Body of pancreas (tissue), 4 donors: ENCODE data around the gene RAPGEF5. TPM values are rescaled to one million over a fixed set of nuclear protein-coding genes. Genes with fewer than 3 reads are reported as not detected.

ENCODE experiments used
- ATAC-seq: fragments of 150-250 bp; one replicate; pipeline ENCODE4 v1.9.1; 2016
- DNase-seq, 4 donors: peaks; one replicate each; pipeline ENCODE4 v3.0.0-alpha.2; 2019
- H3K27ac ChIP-seq, 4 donors: fragments of 200-600 bp; sonication (generic); 1 replicate in 3 of 4; 2 replicates in 1 of 4; pipeline versions ENCODE4 v1.5.1 to v1.6.1; 2016 to 2019; ENCODE audit warnings: mild to moderate bottlenecking in 1 of 4, mixed read lengths in 1 of 4, moderate library complexity in 1 of 4
- H3K27me3 ChIP-seq, 2 donors: fragments of 200-600 bp; sonication (generic); one replicate each; pipeline ENCODE4 v1.6.0; 2016; ENCODE audit warnings: mild to moderate bottlenecking in 1 of 2
- H3K36me3 ChIP-seq, 2 donors: fragments of 200-600 bp; sonication (generic); replicated peaks in 1 of 2; 2 replicates each; pipeline ENCODE4 v1.5.1; 2016; ENCODE audit warnings: low read depth in 2 of 2; ENCODE audit not compliant: insufficient read depth in 1 of 2
- H3K4me1 ChIP-seq: fragments of 200-600 bp; sonication (generic); one replicate; pipeline ENCODE4 v1.6.0; 2016
- H3K4me3 ChIP-seq, 2 donors: fragments of 200-600 bp; sonication (generic); 1 replicate in 1 of 2; 2 replicates in 1 of 2; pipeline ENCODE4 v1.5.1; 2016 to 2019
- H3K9me3 ChIP-seq, 3 donors: fragments of 200-600 bp; sonication (generic); 1 replicate in 2 of 3; 2 replicates in 1 of 3; pipeline ENCODE4 v1.5.1; 2016
- POLR2A ChIP-seq, 3 donors: fragments of 450-650 bp; IDR thresholded peaks; one replicate each; pipeline ENCODE4 v1.6.1; 2016; ENCODE audit warnings: antibody characterized with exemption in 3 of 3, mild to moderate bottlenecking in 2 of 3
- WGBS, 2 donors: methylation state at CpG; one replicate each; pipeline ENCODE4 v1.1.5; 2017; 5-methylcytosine and 5-hydroxymethylcytosine counted together
- intact Hi-C: fragments of 100-400 bp; cut with DNase I; formaldehyde crosslinking; loops from one replicate; pipeline ENCODE4 v1.15.1; 2023
- total RNA-seq, 2 donors: library from RNA; depleted of rRNA; stranded (reverse); fragments of >200 nt; gene quantifications; one replicate each; pipeline ENCODE4 v1.1.0, GENCODE V29; 2016
- TF ChIP-seq, protein P1 (sequence below), 7 experiments: fragments of 450-650 bp in 4 of 7; fragments of 200-600 bp in 3 of 7; sonication (generic) in 3 of 7; IDR thresholded peaks; one replicate each; pipeline ENCODE4 v1.5.1; 2016 to 2019; ENCODE audit warnings: antibody characterized with exemption in 7 of 7

The RAPGEF5 gene
- total RNA-seq, 2 donors from 2014 or later: 68.0 to 151 TPM

DNA sequence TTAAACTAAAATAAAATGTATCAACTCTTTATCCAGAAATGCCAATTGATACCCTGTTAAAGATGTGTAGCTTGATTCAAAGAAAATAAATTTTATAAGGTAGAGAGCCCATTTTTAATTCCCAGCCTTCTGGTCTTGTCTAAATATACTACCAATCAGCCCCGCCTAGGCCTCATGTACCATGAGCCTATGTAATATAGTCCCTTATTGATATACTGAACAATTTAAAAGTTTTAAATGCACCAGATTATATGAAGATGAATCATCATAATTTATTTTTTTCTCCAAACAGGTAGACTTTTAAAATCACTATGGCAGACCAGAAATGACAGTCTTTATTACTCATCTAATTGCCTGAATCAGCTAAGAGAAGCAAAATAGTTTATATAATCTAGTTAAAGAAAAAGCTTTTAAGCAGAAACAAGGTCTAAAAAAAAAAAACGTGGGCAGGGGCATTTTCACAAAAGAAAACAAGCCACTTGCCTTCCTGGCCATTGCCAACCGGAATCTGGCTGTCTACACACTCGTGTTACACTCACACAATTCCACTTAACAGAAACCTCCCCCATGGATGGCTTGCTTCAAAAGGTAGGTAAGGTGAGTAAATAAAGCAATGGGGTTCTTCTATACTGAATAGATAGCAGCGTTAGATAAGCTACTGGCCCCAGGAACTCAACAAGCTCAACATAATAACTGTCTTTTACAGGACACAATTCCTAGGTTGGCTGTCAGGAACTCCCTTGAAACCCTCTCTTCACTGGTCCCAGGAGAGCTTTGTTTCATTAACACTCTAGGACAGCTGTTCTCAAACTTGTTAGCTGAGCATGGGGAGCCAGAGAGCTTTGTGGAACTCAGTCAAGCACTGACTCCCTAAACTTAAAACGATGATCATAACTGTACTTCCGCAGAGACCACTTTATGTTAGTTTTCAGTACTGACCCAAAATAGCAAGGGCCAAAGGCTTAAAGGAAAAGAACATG is 37.2 kb downstream of the RAPGEF5 start:
- no peak overlapping the region for H3K4me3 ChIP-seq
- H3K27me3 ChIP-seq: no peaks in the 10 kb centered on the region
- TF ChIP-seq POLR2A (IDR thresholded peaks at IDR 0.05): no peak
- TF ChIP-seq, protein P1, sequence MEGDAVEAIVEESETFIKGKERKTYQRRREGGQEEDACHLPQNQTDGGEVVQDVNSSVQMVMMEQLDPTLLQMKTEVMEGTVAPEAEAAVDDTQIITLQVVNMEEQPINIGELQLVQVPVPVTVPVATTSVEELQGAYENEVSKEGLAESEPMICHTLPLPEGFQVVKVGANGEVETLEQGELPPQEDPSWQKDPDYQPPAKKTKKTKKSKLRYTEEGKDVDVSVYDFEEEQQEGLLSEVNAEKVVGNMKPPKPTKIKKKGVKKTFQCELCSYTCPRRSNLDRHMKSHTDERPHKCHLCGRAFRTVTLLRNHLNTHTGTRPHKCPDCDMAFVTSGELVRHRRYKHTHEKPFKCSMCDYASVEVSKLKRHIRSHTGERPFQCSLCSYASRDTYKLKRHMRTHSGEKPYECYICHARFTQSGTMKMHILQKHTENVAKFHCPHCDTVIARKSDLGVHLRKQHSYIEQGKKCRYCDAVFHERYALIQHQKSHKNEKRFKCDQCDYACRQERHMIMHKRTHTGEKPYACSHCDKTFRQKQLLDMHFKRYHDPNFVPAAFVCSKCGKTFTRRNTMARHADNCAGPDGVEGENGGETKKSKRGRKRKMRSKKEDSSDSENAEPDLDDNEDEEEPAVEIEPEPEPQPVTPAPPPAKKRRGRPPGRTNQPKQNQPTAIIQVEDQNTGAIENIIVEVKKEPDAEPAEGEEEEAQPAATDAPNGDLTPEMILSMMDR (IDR thresholded peaks at IDR 0.05): no peak
- ATAC-seq (no peak), DNase-seq (no peak)
- H3K4me1 ChIP-seq: peaks cover 20% of the 10 kb centered on the region
- H3K9me3 ChIP-seq: no peaks in the 10 kb centered on the region
- no peaks in the 10 kb centered on the region for H3K36me3 ChIP-seq
- 58 to 69% methylated on average over 7 of the region's 7 CpGs for WGBS, 2 donors
- intact Hi-C loops: no loop called here
- H3K27ac ChIP-seq: no peak overlapping the region

DNA sequence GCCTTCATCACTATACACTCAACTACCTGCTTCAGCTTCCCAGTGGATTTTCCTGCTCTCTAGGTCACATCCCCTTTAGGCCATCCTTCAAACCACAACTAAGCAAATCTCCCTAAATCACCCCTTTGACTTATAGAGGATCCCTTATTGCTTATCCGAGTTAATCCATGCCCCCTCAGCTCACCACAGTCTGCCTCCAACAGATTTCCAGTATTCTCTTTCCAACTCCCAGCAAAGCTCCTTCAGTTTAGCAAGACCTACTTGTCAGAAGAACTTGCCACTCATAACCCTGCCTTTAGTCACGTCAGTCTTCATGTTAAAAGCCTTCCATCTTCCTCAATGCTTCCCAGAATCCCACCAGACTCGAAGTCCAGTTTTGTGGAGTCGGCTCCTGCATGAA is 38.6 kb downstream of the RAPGEF5 start:
- DNase-seq: no peak
- no peak for ATAC-seq
- intact Hi-C loops: no loop called here
- H3K9me3 ChIP-seq: no peaks in the 10 kb centered on the region
- TF ChIP-seq POLR2A (IDR thresholded peaks at IDR 0.05): no peak
- TF ChIP-seq, protein P1 (IDR thresholded peaks at IDR 0.05): no peak
- H3K36me3 ChIP-seq: peaks cover 0 to 4% of the 10 kb centered on the region in 2 donors
- H3K27me3 ChIP-seq: no peaks in the 10 kb centered on the region
- no peak overlapping the region for H3K4me3 ChIP-seq
- peaks cover 20% of the 10 kb centered on the region for H3K4me1 ChIP-seq
- WGBS, 2 donors: 83 to 90% methylated on average over 4 of the region's 4 CpGs
- no peak overlapping the region for H3K27ac ChIP-seq

DNA sequence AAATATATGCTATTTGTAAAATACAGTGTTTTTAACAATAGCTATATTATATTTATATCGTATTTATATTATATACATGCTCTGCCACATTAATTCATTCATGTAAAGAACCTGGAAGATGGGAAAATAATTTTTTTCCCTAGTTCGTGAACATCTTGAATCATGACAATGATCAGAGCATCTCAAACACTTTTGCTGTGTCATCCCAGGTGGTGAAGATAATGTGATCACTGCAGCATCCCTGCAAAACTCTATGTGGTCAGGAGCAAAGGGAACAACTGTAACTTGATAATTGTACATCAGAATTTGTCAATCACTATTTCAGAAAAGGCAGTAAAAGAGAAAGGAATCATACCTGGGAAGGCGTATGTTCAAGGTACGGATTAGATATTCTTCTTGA is 39.3 kb downstream of the RAPGEF5 start:
- H3K36me3 ChIP-seq: peaks cover 0 to 6% of the 10 kb centered on the region in 2 donors
- H3K27me3 ChIP-seq: no peaks in the 10 kb centered on the region
- no peak overlapping the region for H3K27ac ChIP-seq
- intact Hi-C loops: no loop called here
- DNase-seq: no peak
- H3K9me3 ChIP-seq: no peaks in the 10 kb centered on the region
- TF ChIP-seq, protein P1 (IDR thresholded peaks at IDR 0.05): no peak
- no peak for TF ChIP-seq POLR2A (IDR thresholded peaks at IDR 0.05)
- H3K4me3 ChIP-seq: no peak overlapping the region
- 89 to 96% methylated on average over 4 of the region's 4 CpGs for WGBS, 2 donors
- peaks cover 12% of the 10 kb centered on the region for H3K4me1 ChIP-seq
- ATAC-seq: no peak

DNA sequence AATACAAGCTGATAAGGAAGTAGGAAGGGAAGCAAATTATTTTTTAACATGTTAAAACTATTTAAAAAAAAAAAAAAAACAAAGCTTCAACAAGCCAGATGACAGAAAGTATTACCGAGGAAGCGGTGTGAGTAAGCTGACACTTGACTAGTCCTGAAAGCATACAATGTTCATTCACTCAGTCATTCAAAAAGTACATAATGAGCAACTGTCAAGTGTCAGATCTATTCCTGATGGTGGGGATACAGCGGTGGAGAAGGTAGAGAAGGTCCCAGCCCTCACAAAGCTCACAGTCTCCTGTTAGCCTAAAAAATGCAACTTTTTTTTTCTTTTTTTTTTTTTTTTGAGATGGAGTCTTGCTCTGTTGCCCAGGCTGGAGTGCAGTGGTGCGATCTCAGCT is 40.0 kb downstream of the RAPGEF5 start:
- H3K27me3 ChIP-seq: no peaks in the 10 kb centered on the region
- ATAC-seq (no peak), DNase-seq (no peak)
- no peak overlapping the region for H3K4me3 ChIP-seq
- TF ChIP-seq, protein P1 (IDR thresholded peaks at IDR 0.05): no peak
- TF ChIP-seq POLR2A (IDR thresholded peaks at IDR 0.05): no peak
- WGBS, 2 donors: 92 to 98% methylated on average over 4 of the region's 4 CpGs
- no peaks in the 10 kb centered on the region for H3K9me3 ChIP-seq
- H3K36me3 ChIP-seq: peaks cover 0 to 6% of the 10 kb centered on the region in 2 donors
- H3K27ac ChIP-seq: no peak overlapping the region
- peaks cover 9% of the 10 kb centered on the region for H3K4me1 ChIP-seq
- intact Hi-C loops: no loop called here
